Keratinocyte (primary cell): Measurements from ENCODE around the gene CNPY2.
"Not testable (repeated sequence)": the region's sequence is repeated elsewhere in the genome, so short reads cannot be mapped to it uniquely, and the experiment has no call there.

Source experiments
- CTCF ChIP-seq, 3 experiments: IDR thresholded peaks in 1 of 3; conservative IDR thresholded peaks in 1 of 3; optimal IDR thresholded peaks in 1 of 3; 2 replicates in 2 of 3; 3 replicates in 1 of 3; pipeline versions ENCODE3 to v1.5.1; 2011; ENCODE audit warnings: low read length in 3 of 3, mild to moderate bottlenecking in 3 of 3, moderate library complexity in 2 of 3, control low read depth in 1 of 3, inconsistent platforms in 1 of 3; ENCODE audit not compliant: insufficient read depth in 2 of 3; ENCODE audit errors: extremely low read depth in 1 of 3
- EZH2 ChIP-seq: IDR thresholded peaks from one replicate; pipeline ENCODE4 v1.6.1; 2012; ENCODE audit warnings: inconsistent platforms, mild to moderate bottlenecking, low read length, moderate library complexity

GRCh38 chr12:56342290-56342689, 26.5 kb upstream of the CNPY2 start:
- TF ChIP-seq CTCF (optimal IDR thresholded peaks at IDR 0.05 in 1 of 3, IDR thresholded peaks at IDR 0.05 in 1 of 3, conservative IDR thresholded peaks at IDR 0.05 in 1 of 3; ENCODE audit: extremely low read depth in 1 of 3, insufficient read depth in 2 of 3, low read length in 3 of 3); EZH2: not testable (repeated sequence)
